Measurements from ENCODE around the gene LEMD1.
"Not testable (repeated sequence)": the region's sequence is repeated elsewhere in the genome, so short reads cannot be mapped to it uniquely, and the experiment has no call there.

LEMD1 gene

DNA sequence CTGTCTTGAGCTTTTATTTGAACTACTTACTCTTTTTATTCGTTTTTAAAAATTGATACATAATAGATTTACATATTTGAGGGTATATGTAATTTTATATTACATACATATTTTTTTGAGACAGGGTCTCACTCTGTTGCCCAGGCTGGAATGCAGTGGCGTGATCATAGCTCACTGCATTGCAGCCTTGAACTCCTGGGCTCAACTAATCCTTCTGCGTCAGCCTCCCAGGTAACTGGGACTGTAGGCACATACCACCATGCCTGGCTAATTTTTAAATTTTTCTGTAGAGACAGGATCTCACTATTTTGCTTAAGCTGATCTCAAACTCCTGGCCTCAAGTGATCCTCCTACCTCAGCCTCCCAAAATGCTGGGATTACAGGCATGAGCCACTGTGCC is 38.9 kb downstream of the LEMD1 start:
- H3K27ac ChIP-seq; DNase-seq (ENCODE audit: low read depth, low spot score): not testable (repeated sequence)

DNA sequence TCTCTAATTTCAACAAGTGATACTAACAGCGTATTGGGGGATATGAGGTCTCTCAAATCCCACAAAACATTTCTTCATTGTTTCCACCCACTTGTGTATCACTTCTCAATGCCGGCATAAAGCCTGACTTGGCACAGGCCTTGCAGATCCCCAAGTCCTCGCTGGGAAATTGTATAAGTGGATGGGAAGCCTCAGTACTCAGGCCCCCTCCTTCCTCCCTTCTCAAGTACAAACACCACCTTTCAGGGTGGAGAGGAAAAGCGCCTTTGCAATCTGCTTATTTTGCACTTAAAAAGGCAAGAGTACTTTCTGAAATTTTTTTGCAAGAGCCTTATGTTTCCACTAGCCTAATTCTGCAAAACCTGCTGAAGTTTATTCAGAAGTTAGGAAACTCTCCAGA is 39.3 kb downstream of the LEMD1 start:
- no peak overlapping the region for H3K27ac ChIP-seq

DNA sequence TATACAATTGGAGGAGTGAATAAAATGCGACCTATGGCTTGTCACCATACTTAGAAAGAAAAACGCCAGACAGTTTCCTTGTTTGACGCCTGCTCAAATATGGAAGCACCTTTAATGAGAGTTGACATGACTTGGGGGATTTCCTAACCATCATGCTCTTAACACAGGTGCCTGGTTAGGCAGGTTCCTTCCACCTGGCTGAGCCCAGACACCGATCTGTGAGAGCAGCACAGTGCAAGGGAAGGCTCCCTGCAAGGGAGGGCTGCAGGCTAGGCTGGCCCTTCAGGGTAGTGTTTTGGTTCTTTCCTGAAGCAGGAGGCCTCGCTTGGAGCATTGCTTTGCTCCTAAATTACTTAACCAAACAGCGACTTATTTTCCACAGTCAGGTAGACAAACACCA is 40.6 kb downstream of the LEMD1 start:
- no peak for DNase-seq (ENCODE audit: low read depth, low spot score)
- H3K27ac ChIP-seq, result no peak overlapping the region

More for the DNA sequence above, 39.3 kb downstream of the LEMD1 start:
- DNase-seq (ENCODE audit: low read depth, low spot score), result no peak

DNA sequence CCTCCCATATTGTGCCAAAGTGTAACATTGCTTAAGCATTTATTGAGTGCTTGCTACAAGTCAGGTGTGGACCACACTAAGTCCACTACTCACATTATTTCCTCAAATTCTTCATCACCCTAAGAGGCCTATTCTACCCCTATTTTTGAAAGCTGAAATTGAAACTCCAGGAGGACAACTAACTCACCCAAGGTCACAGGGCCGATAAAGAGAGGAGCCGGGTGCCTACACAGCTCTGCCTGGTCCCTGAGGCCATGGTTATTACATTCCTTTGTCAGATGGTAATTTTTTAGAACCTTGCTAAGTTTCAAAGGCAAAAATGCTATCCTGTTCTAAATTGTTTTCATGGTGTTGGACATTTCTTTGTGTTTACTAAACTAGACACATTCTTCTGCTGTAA is 41.0 kb downstream of the LEMD1 start:
- no peak overlapping the region for H3K27ac ChIP-seq
- DNase-seq (ENCODE audit: low read depth, low spot score), result no peak

DNA sequence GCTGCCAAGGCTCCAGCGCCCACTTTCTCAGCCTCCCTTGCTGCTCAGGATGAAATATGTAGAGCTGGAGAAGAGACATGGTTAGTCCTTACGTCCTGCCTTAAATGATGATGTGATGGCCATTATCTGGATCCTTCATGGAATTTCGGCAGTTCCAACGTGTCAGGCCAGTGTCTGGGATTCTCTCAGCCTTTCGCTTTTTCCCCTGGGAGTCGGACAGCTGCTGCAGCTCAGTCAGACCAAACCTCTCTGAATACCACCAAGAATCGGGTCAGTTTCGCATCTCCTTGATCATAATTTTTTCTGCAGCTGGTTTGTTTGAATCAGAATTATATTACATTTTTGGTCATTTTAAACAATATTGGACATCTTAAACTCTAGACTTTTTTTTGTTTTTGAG is 42.8 kb downstream of the LEMD1 start:
- H3K27ac ChIP-seq, result no peak overlapping the region

DNA sequence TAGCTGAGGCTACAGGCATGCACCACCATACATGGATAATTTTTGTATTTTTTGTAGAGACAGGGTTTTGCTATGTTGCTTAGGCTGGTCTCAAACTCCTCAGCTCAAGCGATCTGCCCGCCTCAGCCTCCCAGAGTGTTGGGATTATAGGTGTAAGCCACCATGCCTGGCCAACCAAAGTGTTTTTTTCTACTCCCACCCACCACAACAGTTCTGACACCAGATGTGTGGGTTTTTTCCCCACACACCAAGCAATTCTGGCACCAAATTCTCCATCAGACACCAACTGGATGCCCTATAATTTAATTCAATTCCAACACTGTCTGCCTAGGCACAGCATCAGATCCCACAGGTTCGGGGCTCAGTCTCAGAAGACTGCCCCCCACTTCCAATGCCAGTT is 44.5 kb downstream of the LEMD1 start:
- no peak overlapping the region for H3K27ac ChIP-seq
- no peak for DNase-seq (ENCODE audit: low read depth, low spot score)

More for the DNA sequence above, 42.8 kb downstream of the LEMD1 start:
- DNase-seq (ENCODE audit: low read depth, low spot score), result no peak

DNA sequence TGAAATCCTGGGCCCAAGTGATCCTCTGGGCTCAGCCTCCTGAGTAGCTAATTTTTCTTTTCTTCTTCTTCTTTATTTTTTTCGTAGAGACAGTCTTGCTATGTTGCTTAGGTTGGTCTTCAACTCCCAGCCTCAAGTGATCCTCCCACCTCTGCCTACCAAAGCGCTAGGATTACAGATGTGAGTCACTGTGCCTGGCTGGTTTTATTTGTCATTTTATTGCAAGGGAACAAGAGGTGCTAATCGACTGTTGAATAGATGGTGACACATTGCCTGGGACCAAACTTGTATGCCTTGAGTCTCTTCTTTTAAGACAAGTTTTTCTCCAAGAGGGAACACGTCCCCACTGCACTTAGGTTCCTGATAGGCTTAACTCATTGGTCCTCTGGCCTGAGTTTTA is 45.1 kb downstream of the LEMD1 start:
- H3K27ac ChIP-seq, result no peak overlapping the region
- DNase-seq (ENCODE audit: low read depth, low spot score), result no peak

DNA sequence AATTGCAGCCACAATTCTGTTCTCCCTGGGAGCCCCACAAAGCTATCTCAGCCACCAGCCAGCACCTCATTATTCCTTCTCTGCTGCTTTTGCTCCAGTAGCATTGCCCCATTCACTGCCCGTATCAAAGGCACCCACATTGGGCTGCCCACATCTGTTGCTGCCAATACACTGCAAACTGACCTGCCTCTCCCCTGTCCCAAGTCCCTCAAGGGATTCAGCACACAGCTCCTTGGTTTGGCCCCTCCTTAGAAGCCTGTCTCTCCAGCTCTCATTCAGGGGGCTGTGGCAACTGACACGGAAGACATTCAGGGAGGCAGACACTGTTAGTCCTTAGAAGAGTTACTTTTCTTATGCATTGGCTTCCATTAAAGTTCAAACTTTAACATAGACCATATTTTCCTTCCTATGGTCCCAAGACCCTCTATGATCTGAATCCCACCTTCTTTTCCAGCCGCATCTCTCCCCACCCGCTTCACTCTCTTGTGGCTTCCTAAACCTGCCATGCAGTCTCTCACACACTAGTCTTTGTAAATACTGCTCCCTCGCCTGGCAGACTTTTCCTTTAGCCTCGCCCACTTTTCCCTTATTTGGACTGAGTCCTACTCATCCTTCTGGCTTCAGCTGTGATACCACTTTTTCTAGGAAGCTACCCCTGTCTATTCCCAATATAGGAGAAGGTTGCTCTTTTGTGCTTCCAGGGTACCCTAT is 45.9 kb downstream of the LEMD1 start:
- H3K27ac ChIP-seq, result no peak overlapping the region
- no peak for DNase-seq (ENCODE audit: low read depth, low spot score)

DNA sequence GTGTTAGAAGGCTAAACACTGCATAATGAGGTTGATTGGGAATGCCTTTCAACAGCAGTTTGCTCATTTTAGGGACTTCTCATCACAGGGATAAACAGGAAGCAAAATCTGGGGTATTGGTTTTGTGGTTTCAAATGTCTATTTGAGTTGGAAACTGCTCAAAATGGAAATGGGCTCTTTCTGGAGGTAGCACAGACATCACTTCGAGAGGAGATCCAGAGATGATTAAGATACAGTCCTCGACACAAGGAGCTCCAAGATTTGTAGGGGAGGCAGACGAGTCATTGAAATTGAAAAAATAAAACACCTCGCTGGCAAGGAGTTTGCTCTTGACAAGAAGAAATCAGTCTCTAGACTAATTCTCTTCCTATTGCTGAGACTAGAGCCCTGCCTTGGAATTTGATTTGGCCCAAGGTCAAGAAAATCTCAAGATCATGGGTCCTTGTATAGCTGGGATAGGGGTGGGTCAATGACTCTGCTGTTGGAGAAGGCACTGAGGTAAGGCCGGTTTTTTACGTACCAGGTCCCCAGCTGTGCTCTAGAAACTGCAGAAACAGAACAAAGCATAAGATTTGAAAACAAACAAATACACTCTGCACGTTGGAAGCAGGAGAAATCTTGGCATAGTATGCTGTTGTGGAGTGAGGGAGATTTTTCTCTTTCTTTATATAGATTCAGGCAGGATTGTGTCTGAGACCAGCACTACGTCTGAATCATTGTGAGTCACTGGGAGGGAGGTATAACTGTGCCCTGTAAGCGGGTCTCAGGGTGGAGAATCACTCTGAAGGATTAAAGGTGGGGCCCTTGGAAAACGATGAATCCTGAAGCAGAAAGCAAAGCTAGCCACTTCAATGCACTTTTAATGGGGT is 47.4 kb downstream of the LEMD1 start:
- DNase-seq (ENCODE audit: low read depth, low spot score), result no peak
- no peak overlapping the region for H3K27ac ChIP-seq

DNA sequence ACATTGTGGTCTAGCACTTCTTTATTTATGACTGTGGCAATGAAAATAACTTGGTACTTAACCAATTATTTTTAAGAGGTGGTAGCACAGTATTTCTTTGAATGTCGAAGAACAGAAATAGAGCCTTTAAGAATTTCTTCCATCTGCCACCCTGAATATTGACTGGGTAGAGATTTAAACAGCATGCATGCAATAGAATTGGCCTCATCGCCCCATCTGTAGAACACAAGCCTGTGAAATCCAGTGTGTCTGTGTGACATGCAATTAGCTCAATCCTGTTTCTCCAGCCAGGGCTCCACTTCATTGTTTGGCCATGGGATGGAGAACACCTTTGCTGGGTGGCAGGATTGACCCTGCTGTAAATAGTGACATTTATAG is 48.1 kb downstream of the LEMD1 start:
- no peak for DNase-seq (ENCODE audit: low read depth, low spot score)
- no peak overlapping the region for H3K27ac ChIP-seq

DNA sequence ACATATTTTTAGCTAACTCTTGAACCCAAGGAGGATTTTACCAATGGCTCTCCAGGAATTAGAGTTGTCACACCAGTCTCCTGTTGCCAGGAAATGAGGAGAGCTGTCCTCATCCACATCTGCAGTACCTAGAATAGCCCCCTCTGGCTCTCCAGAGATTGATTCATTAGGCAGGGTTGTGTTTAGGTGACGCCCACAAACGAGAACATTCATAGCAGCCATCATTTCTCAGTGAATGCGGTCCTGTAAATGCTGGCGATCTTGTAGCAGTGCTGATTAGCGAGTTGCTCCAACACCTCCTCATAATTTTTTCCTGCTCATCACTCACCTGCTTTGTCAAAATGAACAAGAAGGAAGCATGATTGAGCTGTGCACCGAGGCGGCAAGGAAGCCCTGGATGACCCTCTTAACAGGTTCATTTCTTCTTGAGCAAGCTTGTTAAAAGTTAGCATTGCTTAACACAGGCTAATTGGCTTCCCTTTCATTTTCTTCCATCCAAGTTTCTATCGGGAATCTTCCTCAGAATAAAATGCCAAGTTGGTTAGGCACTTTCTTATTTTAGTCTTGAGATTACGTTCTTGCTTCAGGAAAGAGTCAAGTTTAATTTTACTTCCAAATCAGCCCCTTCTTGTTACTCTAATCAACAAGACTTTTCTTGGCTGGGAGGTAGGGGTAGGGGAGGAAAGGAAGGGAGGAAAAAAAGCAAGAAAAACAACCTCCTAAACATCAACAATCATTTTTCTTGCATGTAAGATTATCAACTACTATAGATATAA is 48.6 kb downstream of the LEMD1 start:
- no peak overlapping the region for H3K27ac ChIP-seq
- DNase-seq (ENCODE audit: low read depth, low spot score), result no peak

DNA sequence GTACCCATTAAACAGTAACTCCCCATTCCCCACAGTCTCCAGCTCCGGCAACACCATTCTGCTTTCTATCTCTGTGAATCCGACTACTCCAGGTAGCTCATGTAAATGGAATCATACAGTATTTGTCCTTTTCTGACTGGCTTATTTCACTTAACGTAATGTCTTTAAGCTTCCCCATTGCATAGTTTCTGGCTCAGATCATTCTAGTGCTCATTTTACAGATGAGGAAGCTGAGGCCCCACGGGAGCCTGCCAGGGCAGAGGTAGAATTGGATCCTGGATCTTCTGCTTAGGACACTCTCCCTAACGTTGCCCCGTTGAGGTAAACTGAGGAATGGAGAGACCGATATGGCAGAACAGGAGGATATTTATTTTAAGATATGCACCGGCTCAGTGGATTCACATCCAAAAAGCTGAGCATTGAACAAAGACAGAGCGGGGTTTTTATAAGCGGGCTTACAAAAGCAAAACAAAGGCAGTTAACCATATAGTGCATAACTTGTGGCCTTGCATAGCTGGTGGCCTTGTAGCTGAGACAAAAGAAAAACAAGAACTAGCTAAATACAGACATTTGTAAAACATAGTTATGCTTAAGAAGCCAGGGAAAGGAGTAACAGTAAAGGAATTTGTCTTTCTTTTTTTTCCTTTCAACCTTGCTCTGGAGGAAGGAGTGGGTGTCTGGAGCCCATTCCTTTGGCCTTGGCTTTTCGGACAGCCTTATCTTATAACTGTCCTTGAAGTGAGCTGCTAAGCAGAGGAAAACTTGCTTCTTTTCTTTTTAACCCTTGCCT is 49.8 kb downstream of the LEMD1 start:
- DNase-seq (ENCODE audit: low read depth, low spot score), result no peak
- no peak overlapping the region for H3K27ac ChIP-seq

DNA sequence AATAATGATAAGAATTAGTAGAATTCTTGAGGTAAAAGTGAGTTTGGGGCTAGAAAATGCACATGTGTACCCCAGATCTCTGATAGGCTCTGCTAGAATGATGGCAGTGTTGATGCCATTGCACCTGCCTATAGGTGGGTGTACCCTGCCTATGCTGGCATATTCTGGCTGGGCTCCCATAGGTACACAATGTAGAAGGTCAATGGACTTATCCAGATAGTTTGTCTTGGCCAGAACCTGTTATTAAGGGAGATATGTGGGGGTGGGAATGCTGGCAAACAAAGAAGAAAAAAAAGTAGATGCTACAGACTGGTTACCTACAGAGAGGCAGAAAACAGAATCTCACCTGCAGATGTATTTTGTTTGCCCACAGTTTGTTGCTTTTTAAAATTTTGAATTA is 51.1 kb downstream of the LEMD1 start:
- DNase-seq (ENCODE audit: low read depth, low spot score), result no peak
- H3K27ac ChIP-seq, result no peak overlapping the region

DNA sequence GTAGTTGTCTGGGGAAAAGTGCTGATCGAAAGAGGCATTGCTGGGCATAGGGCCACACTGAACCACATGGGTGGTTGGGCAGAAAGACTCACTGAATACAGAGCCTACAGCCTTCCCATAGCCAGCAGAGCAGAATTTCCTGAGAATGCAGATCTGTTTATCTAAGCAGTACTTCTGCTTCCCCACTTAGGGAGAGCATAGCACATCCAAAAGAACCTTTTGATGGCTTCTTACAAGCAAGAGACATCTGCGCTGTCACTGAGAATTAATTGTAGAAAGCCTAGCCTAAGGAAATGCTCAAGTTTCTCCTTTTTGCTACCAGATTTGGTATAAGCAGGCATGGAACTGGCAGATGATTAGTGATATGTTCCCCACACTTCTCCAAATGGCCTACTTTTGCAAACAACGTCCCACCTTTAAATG is 52.1 kb downstream of the LEMD1 start:
- H3K27ac ChIP-seq, result no peak overlapping the region
- no peak for DNase-seq (ENCODE audit: low read depth, low spot score)

DNA sequence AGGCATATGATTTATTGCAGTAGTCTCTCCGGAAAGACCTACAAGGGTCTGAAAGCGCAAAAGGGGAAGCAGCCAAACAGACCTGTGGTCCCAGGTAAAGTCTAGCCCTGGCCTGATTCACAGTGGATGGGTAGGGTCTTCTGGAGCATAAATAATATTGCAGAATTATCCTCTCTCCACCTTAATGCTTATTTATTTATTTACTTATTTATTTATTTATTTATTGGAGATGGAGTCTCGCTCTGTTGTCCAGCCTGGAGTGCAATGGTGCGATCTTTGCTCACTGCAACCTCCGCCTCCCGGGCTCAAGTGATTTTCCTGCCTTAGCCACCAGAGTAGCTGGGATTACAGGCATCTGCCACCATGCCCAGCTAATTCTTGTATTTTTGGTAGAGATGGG is 53.4 kb downstream of the LEMD1 start:
- DNase-seq (ENCODE audit: low read depth, low spot score), result no peak
- no peak overlapping the region for H3K27ac ChIP-seq

DNA sequence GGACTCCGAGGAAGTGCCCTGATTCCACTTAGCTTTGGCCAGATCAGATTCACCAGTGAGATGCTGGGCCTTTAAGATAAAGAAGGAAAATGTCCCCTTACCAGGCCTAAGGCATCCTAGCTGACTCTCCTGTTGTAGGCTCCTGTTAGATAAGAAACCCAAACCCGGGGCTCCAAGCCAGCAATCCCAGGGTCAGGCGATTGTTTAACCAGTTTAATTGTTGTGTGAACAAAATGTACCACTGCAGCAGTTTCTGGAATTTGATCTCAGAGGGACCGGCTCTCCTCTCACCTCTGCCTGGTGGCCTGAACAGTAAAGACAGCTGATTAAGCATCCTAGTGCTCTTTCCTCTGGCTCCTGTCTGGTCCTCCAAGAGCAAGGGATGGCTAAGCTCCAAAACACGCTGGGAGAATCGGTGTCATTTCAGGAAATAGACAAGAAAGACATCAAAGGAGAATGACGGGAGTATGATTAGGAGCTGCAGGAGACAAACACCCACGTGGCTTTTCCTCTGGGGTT is 55.9 kb downstream of the LEMD1 start:
- no peak overlapping the region for H3K27ac ChIP-seq
- no peak for DNase-seq (ENCODE audit: low read depth, low spot score)

DNA sequence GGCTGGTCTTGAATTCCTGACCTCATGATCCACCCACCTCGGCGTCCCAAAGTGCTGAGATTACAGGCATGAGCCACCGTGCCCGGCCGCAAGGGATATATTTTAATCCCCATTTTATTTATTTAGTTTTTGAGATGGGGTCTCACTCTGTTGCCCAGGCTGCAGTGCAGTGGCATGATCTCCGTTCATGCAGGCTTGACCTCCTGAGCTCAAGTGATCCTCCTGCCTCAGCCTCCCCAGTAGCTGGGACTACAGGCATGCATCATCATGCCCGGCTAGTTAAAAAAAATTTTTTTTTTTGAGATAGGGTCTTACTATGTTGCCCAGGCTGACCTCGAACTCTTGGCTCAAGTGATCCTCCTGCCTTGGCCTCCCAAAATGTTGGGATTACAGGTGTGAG is 56.8 kb downstream of the LEMD1 start:
- DNase-seq (ENCODE audit: low read depth, low spot score); H3K27ac ChIP-seq: not testable (repeated sequence)

DNA sequence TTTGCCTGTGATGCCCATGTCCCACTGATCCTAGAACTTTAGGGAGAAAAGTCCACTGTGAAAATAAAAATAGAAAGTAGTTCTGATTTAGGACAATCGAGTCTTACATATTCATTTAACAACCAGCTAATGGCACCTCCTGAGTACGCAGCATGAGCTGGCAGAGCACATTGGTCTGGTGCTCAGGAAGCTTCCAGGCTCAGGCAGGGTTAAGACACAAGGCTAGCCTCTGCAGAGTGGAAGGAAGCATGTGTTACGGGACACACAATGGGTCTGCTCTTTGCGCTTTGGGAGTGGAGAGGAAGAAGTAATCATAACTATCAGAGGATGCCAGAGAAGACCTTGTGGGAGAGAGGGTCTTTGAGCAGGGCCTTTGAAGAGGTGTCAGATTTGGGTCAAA is 61.0 kb downstream of the LEMD1 start:
- no peak overlapping the region for H3K27ac ChIP-seq
- DNase-seq (ENCODE audit: low read depth, low spot score), result no peak

DNA sequence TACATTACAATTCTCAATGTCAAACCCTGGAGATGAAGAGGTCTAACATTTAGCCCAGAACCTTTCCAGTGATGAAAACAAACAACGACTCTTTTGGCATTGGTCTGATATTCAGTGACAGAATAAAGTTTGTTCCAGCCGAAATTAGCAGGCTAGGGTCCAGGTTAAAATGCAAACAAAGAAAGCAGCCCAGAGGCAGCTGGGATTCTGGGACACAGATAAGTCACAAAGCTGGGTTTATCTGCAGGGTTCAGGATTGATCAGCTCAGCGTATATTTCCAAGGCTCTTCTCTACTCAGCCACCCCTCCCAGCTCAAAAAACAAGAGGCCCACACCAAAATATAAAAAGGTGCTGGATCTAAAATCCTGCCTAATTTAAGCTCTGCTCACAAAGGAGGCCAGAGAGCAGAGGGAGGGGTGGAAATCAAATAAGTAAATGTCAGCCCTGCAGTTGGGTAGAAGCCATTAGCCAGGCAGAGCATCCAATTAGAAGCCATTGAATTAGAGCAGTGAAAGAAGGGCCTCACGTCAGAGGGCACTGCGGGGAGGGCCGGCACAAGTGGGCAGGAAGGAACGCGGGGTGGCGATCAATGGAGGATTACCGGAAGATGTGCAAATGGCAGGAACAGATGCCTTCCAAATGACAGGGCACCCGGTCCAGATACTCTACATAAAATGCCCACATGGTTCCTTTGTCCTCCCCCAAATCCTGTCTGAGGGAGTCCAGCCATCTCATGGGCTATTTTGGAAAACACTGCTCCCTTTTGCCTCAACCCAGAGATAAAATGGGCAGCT is 61.9 kb downstream of the LEMD1 start:
- no peak for DNase-seq (ENCODE audit: low read depth, low spot score)
- H3K27ac ChIP-seq, result no peak overlapping the region

Data from epithelial cell of prostate (primary cell).